SK-N-SH (cell line): ENCODE data around the gene PTPN18. TPM values are rescaled to one million over a fixed set of nuclear protein-coding genes. Genes with fewer than 3 reads are reported as not detected.
A peak's percentile ranks its signal among the peaks of the same experiment; 100 is the strongest.

ENCODE experiments used
- CTCF ChIA-PET: fragments of 300-600, 350-600 bp; formaldehyde crosslinking; extraction: SDS; loops from one replicate; lab custom pipeline; 2021; lab: Yijun Ruan, JAX
- POLR2A ChIA-PET: fragments of 350-600 bp; sonication (Branson Sonifier 250); formaldehyde crosslinking; extraction: SDS; loops from one replicate; lab custom pipeline; 2020; ENCODE audit warnings: antibody characterized with exemption, inconsistent platforms; lab: Yijun Ruan, JAX
- DNase-seq: peaks from one replicate; pipeline ENCODE4 v3.0.0; 2012
- H2AFZ ChIP-seq: fragments of 200-600 bp; sonication (generic); 2 replicates; pipeline ENCODE4 v1.8.1; 2016; ENCODE audit warnings: antibody characterized with exemption, mild to moderate bottlenecking, low read depth
- H3F3A ChIP-seq: fragments of 200-600 bp; sonication (generic); replicated peaks from 2 replicates; pipeline ENCODE3; 2016; ENCODE audit warnings: antibody characterized with exemption, mild to moderate bottlenecking; ENCODE audit not compliant: insufficient read depth
- H3K27ac ChIP-seq, 2 experiments: fragments of 200-500 bp in 1 of 2; fragments of 200-600 bp in 1 of 2; sonication (Bioruptor generic) in 1 of 2; sonication (generic), shearing (Covaris generic) in 1 of 2; 2 replicates each; pipeline versions ENCODE4 v1.5.1 to v1.6.1; 2014 to 2016; ENCODE audit warnings: low read depth in 2 of 2, inconsistent platforms in 1 of 2, low read length in 1 of 2, mild to moderate bottlenecking in 1 of 2, mixed read lengths in 1 of 2
- H3K27me3 ChIP-seq: fragments of 200-600 bp; sonication (generic), shearing (Covaris generic); 2 replicates; pipeline ENCODE4 v1.6.1; 2016; ENCODE audit warnings: mixed run types; ENCODE audit not compliant: insufficient read depth
- H3K36me3 ChIP-seq, 2 experiments: fragments of 200-500 bp in 1 of 2; fragments of 200-600 bp in 1 of 2; sonication (Bioruptor generic) in 1 of 2; sonication (generic) in 1 of 2; replicated peaks in 1 of 2; 2 replicates each; pipeline versions ENCODE3 to v1.5.1; 2014 to 2016; ENCODE audit warnings: low read length in 1 of 2, mild to moderate bottlenecking in 1 of 2; ENCODE audit not compliant: insufficient read depth in 2 of 2, control insufficient read depth in 1 of 2
- H3K4me1 ChIP-seq, 2 experiments: fragments of 200-500 bp in 1 of 2; fragments of 200-600 bp in 1 of 2; sonication (Bioruptor generic) in 1 of 2; sonication (generic), shearing (Covaris generic) in 1 of 2; 2 replicates each; pipeline versions ENCODE4 v1.5.1 to v1.6.1; 2014 to 2016; ENCODE audit warnings: low read depth in 1 of 2, low read length in 1 of 2, mixed run types in 1 of 2; ENCODE audit not compliant: insufficient read depth in 2 of 2, control insufficient read depth in 1 of 2
- H3K4me2 ChIP-seq: fragments of 200-600 bp; sonication (generic), shearing (Covaris generic); 2 replicates; pipeline ENCODE4 v1.6.1; 2017; ENCODE audit warnings: mixed run types
- H3K4me3 ChIP-seq, 2 experiments: fragments of 200-500 bp in 1 of 2; fragments of 200-600 bp in 1 of 2; sonication (Bioruptor generic) in 1 of 2; sonication (generic), shearing (Covaris generic) in 1 of 2; 2 replicates each; pipeline versions ENCODE4 v1.5.1 to v1.8.1; 2014 to 2016; ENCODE audit warnings: low read depth in 2 of 2, inconsistent platforms in 1 of 2, low read length in 1 of 2, mild to moderate bottlenecking in 1 of 2, mixed read lengths in 1 of 2, moderate library complexity in 1 of 2
- H3K79me2 ChIP-seq: fragments of 200-600 bp; sonication (generic); 2 replicates; pipeline ENCODE4 v1.8.1; 2017; ENCODE audit warnings: mild to moderate bottlenecking; ENCODE audit not compliant: insufficient read depth
- H3K9ac ChIP-seq: fragments of 200-600 bp; sonication (generic); 2 replicates; pipeline ENCODE4 v1.6.1; 2017; ENCODE audit warnings: mixed run types
- H3K9me2 ChIP-seq: fragments of 200-600 bp; sonication (generic); 2 replicates; pipeline ENCODE4 v1.6.1; 2017; ENCODE audit warnings: mixed run types
- H3K9me3 ChIP-seq: fragments of 200-600 bp; sonication (generic); 2 replicates; pipeline ENCODE4 v1.6.1; 2017; ENCODE audit warnings: mixed run types, mild to moderate bottlenecking, moderate library complexity
- H4K20me1 ChIP-seq: fragments of 200-600 bp; sonication (generic); 2 replicates; pipeline ENCODE4 v1.6.1; 2017; ENCODE audit warnings: mild to moderate bottlenecking, mixed run types; ENCODE audit not compliant: insufficient read depth
- CHD2 ChIP-seq: fragments of 150-350 bp; IDR thresholded peaks from 2 replicates; pipeline ENCODE4 v1.6.1; 2018; ENCODE audit warnings: low read length; ENCODE audit not compliant: partially characterized antibody
- EZH2phosphoT487 ChIP-seq: fragments of 200-600 bp; sonication (generic); IDR thresholded peaks from 2 replicates; pipeline ENCODE4 v1.6.1; 2017; ENCODE audit warnings: low read depth, mixed run types, mild to moderate bottlenecking, antibody characterized with exemption, moderate library complexity, borderline replicate concordance
- FOSL2 ChIP-seq: IDR thresholded peaks from 2 replicates; pipeline ENCODE4 v1.4.0; 2012; ENCODE audit warnings: low read depth, mild to moderate bottlenecking, moderate library complexity, borderline replicate concordance
- FOXJ3 ChIP-seq: sonication (generic); formaldehyde crosslinking; IDR thresholded peaks from 2 replicates; pipeline ENCODE4 v1.5.1; 2020; ENCODE audit warnings: mild to moderate bottlenecking, missing genetic modification reagents
- GABPA ChIP-seq: IDR thresholded peaks from 2 replicates; pipeline ENCODE4 v1.4.0; 2012; ENCODE audit warnings: low read depth, mild to moderate bottlenecking
- GATA2 ChIP-seq: sonication (generic); formaldehyde crosslinking; IDR thresholded peaks from 2 replicates; pipeline ENCODE4 v1.5.0; 2020; ENCODE audit warnings: mild to moderate bottlenecking, missing genetic modification reagents
- JUND ChIP-seq: IDR thresholded peaks from 2 replicates; pipeline ENCODE4 v1.4.0; 2012
- MEF2A ChIP-seq: IDR thresholded peaks from 2 replicates; pipeline ENCODE4 v1.4.0; 2012; ENCODE audit warnings: low read depth, borderline replicate concordance
- MXI1 ChIP-seq: IDR thresholded peaks from 2 replicates; pipeline ENCODE4 v1.6.1; 2012; ENCODE audit warnings: mild to moderate bottlenecking, low read depth, low read length, improper control_type of control experiment
- NFIC ChIP-seq: IDR thresholded peaks from 2 replicates; pipeline ENCODE4 v1.4.0; 2012; ENCODE audit warnings: borderline replicate concordance
- NRF1 ChIP-seq: IDR thresholded peaks from 2 replicates; pipeline ENCODE4 v1.6.1; 2012; ENCODE audit warnings: low read depth, mild to moderate bottlenecking, low read length
- PBX3 ChIP-seq: IDR thresholded peaks from 2 replicates; pipeline ENCODE4; 2012
- POLR2AphosphoS5 ChIP-seq: IDR thresholded peaks from 2 replicates; pipeline ENCODE4 v1.6.1; 2012; ENCODE audit warnings: low read depth, low read length
- RAD21 ChIP-seq: IDR thresholded peaks from 2 replicates; pipeline ENCODE4 v1.6.1; 2012; ENCODE audit warnings: mild to moderate bottlenecking, low read length
- REST ChIP-seq: IDR thresholded peaks from 2 replicates; pipeline ENCODE4 v1.6.1; 2012; ENCODE audit warnings: mild to moderate bottlenecking, low read depth, low read length, moderate library complexity
- RXRA ChIP-seq: IDR thresholded peaks from 2 replicates; pipeline ENCODE4 v1.4.0; 2012; ENCODE audit warnings: low read depth, mild to moderate bottlenecking, borderline replicate concordance
- SIN3A ChIP-seq: IDR thresholded peaks from 2 replicates; pipeline ENCODE4 v1.6.1; 2012; ENCODE audit warnings: low read depth, mild to moderate bottlenecking, low read length, moderate library complexity, borderline replicate concordance
- TCF12 ChIP-seq: IDR thresholded peaks from 2 replicates; pipeline ENCODE4 v1.4.0; 2012
- TEAD4 ChIP-seq: IDR thresholded peaks from 2 replicates; pipeline ENCODE4 v1.4.0; 2012; ENCODE audit warnings: mild to moderate bottlenecking, borderline replicate concordance; ENCODE audit not compliant: insufficient read depth
- USF1 ChIP-seq: IDR thresholded peaks from 2 replicates; pipeline ENCODE4 v1.4.0; 2012; ENCODE audit warnings: low read depth, borderline replicate concordance
- USF2 ChIP-seq: fragments of 150-350 bp; IDR thresholded peaks from 2 replicates; pipeline ENCODE4 v1.6.1; 2017; ENCODE audit warnings: antibody characterized with exemption, low read length, low read depth, borderline replicate concordance
- YY1 ChIP-seq: IDR thresholded peaks from 2 replicates; pipeline ENCODE4 v1.4.0; 2012; ENCODE audit warnings: low read depth, mild to moderate bottlenecking
- ZBTB33 ChIP-seq: IDR thresholded peaks from 2 replicates; pipeline ENCODE4 v1.4.0; 2012; ENCODE audit warnings: low read depth, borderline replicate concordance
- WGBS: methylation state at CpG from one replicate; pipeline ENCODE4 v1.1.6; 2017; ENCODE audit warnings: low lambda C conversion rate; 5-methylcytosine and 5-hydroxymethylcytosine counted together
- polyA plus RNA-seq, 3 experiments: library from polyadenylated mRNA; depleted of rRNA; stranded (reverse); fragments of >200 nt; gene quantifications; 2 replicates each; pipeline ENCODE4 v1.2.3, GENCODE V29; 2012

The PTPN18 gene
- polyA plus RNA-seq, 1 of the 3 experiments (the other 2 are of a cell fraction), result 30.4 TPM

GRCh38 chr2:130374587-130375290 is 18.9 kb downstream of the PTPN18 start:
- Histone ChIP-seq H3K27me3 (no peaks in the 10 kb centered on the region), H3F3A (no peaks in the 10 kb centered on the region), H3K4me2 (peak overlapping the region; percentile 99), H3K4me3 (no peak overlapping the region), H3K9me3 (no peaks in the 10 kb centered on the region), H4K20me1 (no peaks in the 10 kb centered on the region), H3K36me3 (peaks cover 7% of the 10 kb centered on the region in 2 experiments), H3K79me2 (peaks cover 50% of the 10 kb centered on the region), H2AFZ (no peak overlapping the region), H3K4me1 (peaks cover 0 to 18% of the 10 kb centered on the region in 2 experiments; a peak in 1 of 4 replicates), H3K27ac (no peak overlapping the region), H3K9ac (no peak overlapping the region), H3K9me2 (no peaks in the 10 kb centered on the region)
- no peak for DNase-seq
- TF ChIP-seq CHD2, result no peak
- 0 out of 2 replicates have a peak, but pooled peaks have one; percentile 15 for TF ChIP-seq PBX3
- TF ChIP-seq POLR2AphosphoS5, result no peak
- no peak for TF ChIP-seq TEAD4
- no peak for TF ChIP-seq USF1
- TF ChIP-seq FOXJ3 (CRISPR knock-in tag), result no peak
- no peak for TF ChIP-seq RAD21
- no peak for TF ChIP-seq RXRA
- TF ChIP-seq JUND, result peak; percentile 38; the same call in 1 of the 2 replicates
- no peak for TF ChIP-seq NRF1
- no peak for TF ChIP-seq REST
- no peak for TF ChIP-seq YY1
- no peak for TF ChIP-seq EZH2phosphoT487
- no peak for TF ChIP-seq USF2
- peak; percentile 58 for TF ChIP-seq TCF12
- TF ChIP-seq ZBTB33, result no peak
- TF ChIP-seq MXI1, result no peak
- TF ChIP-seq GABPA, result no peak
- peak; percentile 58; the same call in 1 of the 2 replicates for TF ChIP-seq FOSL2
- no peak for TF ChIP-seq GATA2 (CRISPR knock-in tag)
- no peak for TF ChIP-seq MEF2A
- no peak for TF ChIP-seq SIN3A
- no peak for TF ChIP-seq NFIC
- CTCF ChIA-PET, result interaction anchor here (3.8 kb wide), 1 partner anchor 19 kb away, joined by 26 read pairs; the partner anchor contains the start of gene PTPN18
- 82% methylated on average over 9 of the region's 9 CpGs for WGBS
- POLR2A ChIA-PET, result interaction anchor here (2.3 kb wide), 1 partner anchor 32 kb away, joined by 28 read pairs; the partner anchor contains the start of gene IMP4
